ENCODE measurements around the gene ZDHHC16.

DNA sequence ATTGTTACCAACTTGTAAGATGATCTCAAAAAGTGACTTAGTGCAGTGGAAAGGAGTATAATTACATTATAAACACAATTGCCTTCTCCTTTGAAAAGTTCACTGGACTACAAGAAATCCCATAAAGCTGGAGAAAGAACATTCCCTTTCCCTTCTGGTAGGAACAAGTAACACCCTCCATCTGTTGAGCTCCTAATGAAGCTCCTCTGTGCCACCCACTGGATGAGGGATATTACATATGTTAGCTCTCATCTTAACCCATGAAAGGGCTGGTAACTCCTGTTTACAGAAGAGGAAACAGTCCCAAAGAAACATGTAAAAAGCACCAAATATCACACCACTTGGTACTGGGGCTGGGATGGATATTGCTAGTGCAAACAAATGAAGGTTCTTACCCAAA, 11.9 kb upstream of the ZDHHC16 start:
- TF ChIP-seq, protein P1, sequence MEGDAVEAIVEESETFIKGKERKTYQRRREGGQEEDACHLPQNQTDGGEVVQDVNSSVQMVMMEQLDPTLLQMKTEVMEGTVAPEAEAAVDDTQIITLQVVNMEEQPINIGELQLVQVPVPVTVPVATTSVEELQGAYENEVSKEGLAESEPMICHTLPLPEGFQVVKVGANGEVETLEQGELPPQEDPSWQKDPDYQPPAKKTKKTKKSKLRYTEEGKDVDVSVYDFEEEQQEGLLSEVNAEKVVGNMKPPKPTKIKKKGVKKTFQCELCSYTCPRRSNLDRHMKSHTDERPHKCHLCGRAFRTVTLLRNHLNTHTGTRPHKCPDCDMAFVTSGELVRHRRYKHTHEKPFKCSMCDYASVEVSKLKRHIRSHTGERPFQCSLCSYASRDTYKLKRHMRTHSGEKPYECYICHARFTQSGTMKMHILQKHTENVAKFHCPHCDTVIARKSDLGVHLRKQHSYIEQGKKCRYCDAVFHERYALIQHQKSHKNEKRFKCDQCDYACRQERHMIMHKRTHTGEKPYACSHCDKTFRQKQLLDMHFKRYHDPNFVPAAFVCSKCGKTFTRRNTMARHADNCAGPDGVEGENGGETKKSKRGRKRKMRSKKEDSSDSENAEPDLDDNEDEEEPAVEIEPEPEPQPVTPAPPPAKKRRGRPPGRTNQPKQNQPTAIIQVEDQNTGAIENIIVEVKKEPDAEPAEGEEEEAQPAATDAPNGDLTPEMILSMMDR (IDR thresholded peaks at IDR 0.05; ENCODE audit: low read length): no peak
- TF ChIP-seq EZH2 (optimal IDR thresholded peaks at IDR 0.05; ENCODE audit: low read depth, low read length) (no peak), EZH2phosphoT487 (IDR thresholded peaks at IDR 0.05; ENCODE audit: low read length) (no peak)

Measured in MM.1S (cell line).